Epithelial cell of esophagus (primary cell): Measurements from ENCODE around the gene SEH1L.
A peak's percentile ranks its signal among the peaks of the same experiment; 100 is the strongest.
"Not testable (repeated sequence)": the region's sequence is repeated elsewhere in the genome, so short reads cannot be mapped to it uniquely, and the experiment has no call there.

Experiments
- DNase-seq: peaks from one replicate; pipeline ENCODE4 v3.0.0; 2010; ENCODE audit warnings: low read depth
- H3K4me3 ChIP-seq: 2 replicates; pipeline ENCODE4 v1.5.1; 2011; ENCODE audit warnings: mild to moderate bottlenecking, low read length, control low read depth
- CTCF ChIP-seq: IDR thresholded peaks from 2 replicates; pipeline ENCODE4 v1.5.1; 2011; ENCODE audit warnings: low read depth, mild to moderate bottlenecking, low read length, control low read depth, inconsistent platforms; ENCODE audit not compliant: insufficient read depth; ENCODE audit errors: missing control alignments

Gene SEH1L

GRCh38 chr18:12995424-12995823 lies 47.6 kb downstream of the SEH1L start:
- no peak for TF ChIP-seq CTCF
- H3K4me3 ChIP-seq: no peak overlapping the region
- no peak for DNase-seq

GRCh38 chr18:12995952-12996477 lies 48.2 kb downstream of the SEH1L start:
- no peak for DNase-seq
- H3K4me3 ChIP-seq: no peak overlapping the region
- no peak for TF ChIP-seq CTCF

- no peak for TF ChIP-seq CTCF
These were observed 49.0 kb downstream of the SEH1L start for GRCh38 chr18:12996661-12997292.

GRCh38 chr18:12997330-12997729 lies 49.5 kb downstream of the SEH1L start:
- not testable (repeated sequence) for H3K4me3 ChIP-seq, DNase-seq

More at GRCh38 chr18:12996661-12997292, 49.0 kb downstream of the SEH1L start:
- no peak for DNase-seq
- no peak overlapping the region for H3K4me3 ChIP-seq

GRCh38 chr18:12998332-12999060 lies 50.7 kb downstream of the SEH1L start:
- TF ChIP-seq CTCF: no peak
- no peak for DNase-seq
- H3K4me3 ChIP-seq: no peak overlapping the region

GRCh38 chr18:13003466-13003896 lies 55.7 kb downstream of the SEH1L start:
- peak; percentile 58 for TF ChIP-seq CTCF
- DNase-seq: peak; percentile 73
- H3K4me3 ChIP-seq: no peak overlapping the region

GRCh38 chr18:13004396-13004795 lies 56.6 kb downstream of the SEH1L start:
- DNase-seq: no peak
- H3K4me3 ChIP-seq: no peak overlapping the region
- TF ChIP-seq CTCF: no peak
